HG02981 (cell line): ENCODE data around the gene IGSF3.
"Not testable (repeated sequence)": the region's sequence is repeated elsewhere in the genome, so short reads cannot be mapped to it uniquely, and the experiment has no call there.

Experiments used
- ATAC-seq: cut with Tn5 transposase; IDR thresholded peaks from one replicate; pipeline ENCODE4 v1.9.1; 2021; ENCODE audit warnings: mild to moderate bottlenecking, moderate library complexity; ENCODE audit not compliant: unreplicated experiment

IGSF3 gene

DNA sequence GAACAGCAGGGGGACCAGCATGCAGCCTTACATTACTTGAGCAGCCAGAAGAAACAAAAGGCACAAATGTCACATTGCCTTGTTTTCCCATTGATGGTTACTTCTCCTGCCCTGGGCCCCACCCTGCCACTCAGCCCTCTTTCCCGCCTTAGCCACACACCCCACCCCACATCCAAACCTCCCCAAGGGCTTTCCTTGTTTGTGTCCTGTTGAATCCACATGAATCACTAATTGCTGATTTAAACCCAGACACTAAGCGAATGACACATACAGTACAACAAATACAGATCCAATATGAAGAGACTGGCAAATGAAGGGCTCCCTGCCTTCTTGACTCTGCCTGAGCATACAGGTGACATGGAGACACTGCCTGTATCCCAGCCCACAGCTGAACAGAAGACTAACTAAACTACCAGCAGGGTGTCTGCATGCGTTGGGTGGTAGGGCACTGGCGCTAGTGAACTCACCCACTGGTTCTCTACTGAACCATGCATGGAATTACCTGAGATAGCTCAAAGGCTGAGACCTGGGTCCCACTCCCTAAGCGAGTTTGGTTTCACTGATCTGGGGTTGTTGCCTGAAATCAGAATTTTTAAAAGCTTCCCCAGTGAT lies 3.1 kb downstream of the IGSF3 start:
- ATAC-seq, result no peak

DNA sequence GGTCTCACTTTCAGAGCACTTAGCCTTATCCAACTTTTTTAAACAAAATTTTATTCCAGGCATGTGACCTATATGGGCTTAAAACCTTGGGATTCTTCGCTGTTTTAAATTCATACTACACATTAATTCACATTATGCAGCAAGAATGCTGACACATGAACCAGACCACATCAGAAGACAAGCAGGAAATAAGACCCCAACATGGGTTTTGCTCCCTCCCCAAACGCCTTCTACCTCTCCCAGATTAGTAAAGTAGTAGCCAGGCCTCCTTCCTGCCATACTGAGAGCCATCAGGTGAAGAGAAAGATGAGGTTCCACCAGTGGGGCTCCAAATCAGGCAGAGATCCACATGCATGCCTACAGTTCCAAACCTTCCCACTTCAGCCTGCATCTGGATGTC lies 3.7 kb downstream of the IGSF3 start:
- ATAC-seq, result no peak

DNA sequence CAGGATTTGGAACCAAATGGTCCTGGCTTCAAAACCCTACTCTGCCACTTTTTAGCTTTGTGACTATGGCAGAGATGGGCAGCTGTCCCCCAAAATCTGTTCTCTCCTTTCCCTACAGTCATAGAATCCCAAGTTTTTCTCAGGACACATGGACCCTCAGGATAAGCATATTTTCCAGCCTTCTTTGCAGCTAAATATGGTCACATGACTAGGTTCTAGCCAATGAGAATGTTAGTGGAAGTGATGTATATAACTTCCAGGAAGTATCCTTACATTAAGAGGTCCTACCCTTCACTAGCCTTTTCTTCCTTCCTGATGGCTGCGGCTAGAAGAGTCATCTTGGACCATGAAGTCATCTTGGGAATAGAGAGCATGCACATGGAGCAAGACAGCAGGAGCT lies 5.9 kb downstream of the IGSF3 start:
- no peak for ATAC-seq

DNA sequence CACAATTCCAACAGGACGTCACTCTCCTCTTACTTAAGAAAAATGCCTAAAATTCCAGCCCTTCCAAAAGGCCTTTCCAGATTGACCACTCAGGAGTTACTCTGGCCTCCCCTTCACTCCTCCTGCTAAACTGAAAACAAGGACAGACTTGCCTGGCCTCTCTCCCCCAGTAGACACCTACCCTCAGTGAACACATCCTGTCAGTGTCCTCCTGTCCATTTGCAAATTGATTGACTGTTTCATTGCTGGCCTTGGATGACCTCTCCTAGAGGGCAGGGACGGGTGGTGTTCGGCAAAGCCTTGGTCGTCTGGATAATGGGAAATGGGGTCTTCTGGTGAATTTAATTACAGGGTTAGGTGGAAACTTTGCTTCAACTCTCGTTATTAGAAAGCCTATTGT lies 8.9 kb downstream of the IGSF3 start:
- ATAC-seq, result not testable (repeated sequence)

DNA sequence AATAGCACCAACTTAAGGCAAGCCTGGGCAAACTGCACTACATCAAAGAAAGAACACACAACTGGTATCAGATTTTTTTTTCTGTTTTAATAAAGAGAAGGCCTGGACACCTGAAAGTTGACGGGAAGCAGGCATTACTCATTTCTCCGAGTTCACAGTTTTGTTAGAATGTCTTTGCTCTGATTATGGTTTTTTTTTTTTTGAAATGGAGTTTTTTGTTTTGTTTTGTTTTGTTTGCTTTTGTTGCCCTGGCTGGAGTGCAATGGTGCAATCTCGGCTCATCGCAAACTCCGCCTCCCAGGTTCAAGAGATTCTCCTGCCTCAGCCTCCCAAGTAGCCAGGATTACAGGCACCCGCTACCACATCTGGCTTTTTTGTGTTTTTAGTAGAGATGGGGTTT lies 9.7 kb downstream of the IGSF3 start:
- ATAC-seq, result not testable (repeated sequence)

DNA sequence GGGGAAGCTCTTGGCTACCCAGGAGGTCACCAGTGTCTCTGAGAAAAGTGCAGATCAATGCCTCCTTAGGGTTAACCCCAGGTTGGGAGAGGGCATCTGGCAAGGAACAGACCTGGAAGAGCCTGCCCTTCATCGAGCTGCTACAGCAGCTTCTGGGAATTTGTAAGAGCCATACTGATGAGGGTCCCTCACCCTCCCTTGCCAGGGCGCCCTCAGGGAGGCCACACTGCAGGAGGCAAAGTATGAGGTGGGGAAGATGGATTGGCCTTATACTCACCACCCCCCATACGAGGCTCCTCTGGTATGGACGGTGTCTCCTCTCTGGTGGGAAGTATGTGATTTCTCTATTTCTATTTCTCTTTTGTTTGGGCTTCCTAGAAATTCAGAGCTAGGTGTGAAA lies 13.2 kb downstream of the IGSF3 start:
- ATAC-seq, result no peak

DNA sequence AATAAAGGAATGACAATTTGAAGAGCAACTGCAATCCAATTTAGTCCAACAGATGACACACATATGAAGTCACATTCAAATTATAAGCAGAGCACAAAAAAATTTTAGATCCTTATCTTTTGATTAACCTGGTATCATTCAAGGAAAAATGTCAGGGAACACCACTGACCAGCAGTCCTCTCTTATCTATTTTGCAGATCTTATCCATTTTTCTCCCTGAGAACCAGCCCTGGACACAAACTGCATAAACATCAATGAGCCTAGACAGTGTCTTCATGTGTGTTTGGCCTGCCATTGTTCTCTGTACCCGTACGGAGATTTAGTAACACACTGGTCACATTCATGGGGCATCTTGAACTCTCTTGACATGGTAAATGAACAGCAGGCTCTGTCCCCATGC lies 14.9 kb downstream of the IGSF3 start:
- ATAC-seq, result not testable (repeated sequence)

DNA sequence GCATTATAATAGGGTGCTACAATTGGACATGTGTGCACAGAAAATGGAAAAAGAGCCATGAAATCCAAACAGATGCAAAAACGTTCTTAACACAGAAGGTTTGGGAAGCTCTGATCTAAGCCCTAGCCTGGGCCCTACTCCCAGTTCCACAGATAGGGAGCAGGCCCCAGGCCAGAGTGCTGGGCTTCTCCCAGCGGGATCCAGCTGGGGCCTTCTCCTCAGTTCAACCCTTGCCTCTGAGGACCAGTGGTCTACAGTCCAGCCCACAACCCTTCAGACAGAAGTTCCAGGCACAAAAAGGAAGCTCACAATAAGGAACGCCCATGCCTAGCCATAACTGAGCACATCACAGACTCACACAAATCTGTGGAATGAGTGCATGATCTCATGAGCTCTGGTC lies 16.8 kb downstream of the IGSF3 start:
- ATAC-seq, result not testable (repeated sequence)

DNA sequence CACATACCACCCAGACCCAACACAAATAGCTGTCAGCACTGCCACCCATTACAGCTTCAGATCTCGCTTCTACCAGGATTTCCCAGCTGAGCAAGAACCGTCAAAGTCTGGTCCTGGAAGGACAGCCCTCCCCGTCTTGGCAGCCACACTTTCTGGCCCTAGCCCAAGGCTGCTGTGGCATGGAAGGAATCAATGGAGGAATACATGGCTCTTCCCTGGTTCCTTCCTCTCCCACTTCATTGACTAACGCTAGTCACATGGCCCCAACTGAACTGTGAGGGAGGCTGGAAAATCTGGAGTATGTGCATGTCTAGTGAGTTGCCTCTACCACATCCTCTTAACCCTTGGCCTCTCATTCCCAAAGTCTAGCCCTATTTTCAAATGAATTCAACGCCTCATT lies 18.5 kb downstream of the IGSF3 start:
- ATAC-seq, result not testable (repeated sequence)

DNA sequence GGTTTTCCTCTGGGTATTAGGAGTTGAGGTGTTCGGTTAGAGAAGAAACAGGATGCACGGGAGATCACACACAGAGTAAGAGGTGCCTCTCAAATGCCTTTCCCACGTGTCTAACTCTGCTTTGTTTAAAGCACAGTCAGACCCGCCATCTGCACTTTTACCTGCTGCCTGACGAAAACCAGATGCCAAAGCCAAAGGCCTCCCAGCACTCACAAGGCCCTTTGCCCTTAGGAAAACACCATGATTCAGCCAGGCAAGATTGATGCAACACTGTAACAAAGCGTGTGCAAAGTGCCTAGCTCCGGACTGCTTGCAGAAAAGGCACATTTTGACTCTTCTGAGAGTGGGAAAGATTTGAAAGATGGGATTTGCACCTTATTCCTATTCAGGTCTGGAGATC lies 19.2 kb downstream of the IGSF3 start:
- ATAC-seq, result not testable (repeated sequence)

DNA sequence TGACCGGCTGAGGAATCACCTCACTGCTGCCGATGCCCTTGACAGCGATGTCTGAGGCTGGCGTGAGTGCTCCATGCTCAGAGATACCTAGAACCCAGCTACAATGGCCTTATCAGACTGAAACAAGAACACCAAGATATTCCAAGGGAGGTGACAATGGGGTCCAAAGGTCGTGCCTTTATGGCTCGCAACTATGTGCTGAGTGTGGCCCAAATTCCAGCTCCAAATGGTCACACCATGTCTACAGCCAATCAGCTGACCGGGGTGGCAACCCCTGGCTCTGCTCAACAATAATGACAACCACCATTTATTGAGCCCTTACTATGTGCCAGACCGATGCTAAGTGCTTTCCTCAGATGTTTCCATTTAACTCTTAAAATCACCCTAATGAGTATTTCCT lies 20.3 kb downstream of the IGSF3 start:
- ATAC-seq, result not testable (repeated sequence)

DNA sequence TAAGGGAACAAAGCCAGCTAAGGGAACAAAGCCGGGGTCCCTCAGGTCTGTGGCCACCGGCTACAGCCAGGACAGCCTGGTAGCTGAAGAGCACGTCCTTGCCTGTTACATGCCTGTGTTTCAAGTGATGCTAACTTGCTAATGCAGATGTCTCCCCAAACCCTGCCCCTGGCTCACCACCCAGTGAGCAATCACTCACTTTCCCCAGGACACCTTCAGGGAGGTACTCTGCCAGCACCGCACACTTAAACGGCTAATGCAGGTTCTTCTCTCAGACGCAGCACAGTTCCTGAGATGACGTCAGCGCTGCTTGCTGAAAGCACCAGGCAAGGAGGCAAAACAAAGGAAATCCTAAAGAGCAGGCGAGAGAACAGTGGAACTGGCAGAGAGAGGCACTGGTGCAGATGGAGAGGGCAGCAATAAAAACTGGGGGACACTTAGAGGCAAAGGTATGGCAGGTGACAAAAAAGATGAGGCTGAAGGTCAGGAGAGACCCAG lies 20.8 kb downstream of the IGSF3 start:
- ATAC-seq, result not testable (repeated sequence)

DNA sequence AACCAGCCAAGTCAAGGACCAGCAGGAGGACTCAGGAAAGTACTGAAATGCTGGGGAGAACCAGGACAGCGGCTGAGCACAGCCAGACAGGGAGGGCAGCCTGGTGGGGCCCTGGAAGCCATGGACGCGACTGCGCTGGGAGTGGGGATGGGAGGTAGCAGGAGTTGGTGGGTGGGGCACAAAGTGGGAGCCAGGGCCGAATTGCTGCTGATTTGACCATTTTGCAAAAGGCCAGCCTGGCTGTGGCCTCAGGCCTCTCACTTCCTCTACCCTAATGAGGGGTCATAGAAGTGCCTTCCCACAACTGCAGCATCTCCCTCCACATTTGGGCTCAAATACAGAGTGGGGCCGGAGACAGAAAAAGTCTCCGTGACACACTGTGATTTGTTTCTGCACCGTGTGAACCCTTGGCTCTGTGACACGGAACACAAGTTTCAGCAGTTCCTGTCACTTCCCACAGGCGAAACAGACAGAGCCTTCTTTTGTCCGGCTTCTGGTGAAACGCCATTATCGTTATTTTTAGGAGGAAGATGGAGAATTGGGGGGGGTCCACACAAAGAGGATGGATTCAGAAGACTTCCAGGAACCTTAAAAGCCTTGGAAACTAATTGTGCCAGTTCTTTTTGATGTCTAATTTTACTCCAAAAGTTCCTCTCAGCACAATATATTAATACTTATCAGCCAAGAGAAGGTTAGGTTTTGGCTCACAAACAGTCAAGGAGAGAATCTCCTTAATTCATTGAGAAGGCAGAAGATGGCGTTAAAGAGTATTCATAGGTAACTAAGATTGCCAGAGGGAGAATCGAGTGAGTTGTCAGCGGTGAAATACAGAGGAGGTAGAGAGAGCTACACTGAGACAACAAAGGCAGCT lies 21.5 kb downstream of the IGSF3 start:
- ATAC-seq, result not testable (repeated sequence)

DNA sequence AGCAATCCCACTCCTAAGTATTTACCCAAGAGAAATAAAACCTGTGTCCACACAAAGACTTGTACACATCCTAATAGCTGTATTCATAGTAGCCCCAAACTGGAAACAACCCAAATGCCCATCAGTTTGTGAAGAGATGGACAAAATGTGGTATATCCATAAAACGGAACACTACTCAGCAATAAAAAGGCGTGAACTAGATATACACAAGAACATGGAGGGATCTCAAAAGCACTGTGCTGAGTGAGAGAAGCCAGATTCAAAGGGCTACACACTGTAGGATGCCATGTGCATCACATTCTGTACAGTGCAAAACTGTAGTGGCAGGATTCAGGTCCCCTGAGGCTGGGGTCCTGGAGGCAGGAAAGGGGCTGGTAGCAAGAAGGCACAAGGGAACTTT lies 22.5 kb downstream of the IGSF3 start:
- not testable (repeated sequence) for ATAC-seq

DNA sequence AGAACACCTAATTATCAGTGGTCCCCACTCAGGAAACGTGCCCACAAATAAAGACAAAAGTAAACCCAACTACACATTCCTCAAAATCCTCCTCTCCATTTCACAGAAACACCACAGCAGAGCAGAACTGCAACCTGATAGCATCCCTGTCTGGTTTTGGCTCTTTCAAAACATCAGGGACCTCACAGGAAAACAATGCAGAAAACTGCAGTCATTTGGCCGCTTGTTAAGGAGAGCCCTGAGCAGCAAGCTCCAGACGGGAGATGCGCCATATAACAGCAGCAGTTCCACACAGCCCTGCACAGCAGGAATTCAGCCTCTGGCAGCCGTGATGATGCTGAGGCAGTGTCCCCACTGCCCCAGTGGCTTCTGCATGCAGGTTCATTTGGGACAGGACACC lies 23.4 kb downstream of the IGSF3 start:
- ATAC-seq, result not testable (repeated sequence)

DNA sequence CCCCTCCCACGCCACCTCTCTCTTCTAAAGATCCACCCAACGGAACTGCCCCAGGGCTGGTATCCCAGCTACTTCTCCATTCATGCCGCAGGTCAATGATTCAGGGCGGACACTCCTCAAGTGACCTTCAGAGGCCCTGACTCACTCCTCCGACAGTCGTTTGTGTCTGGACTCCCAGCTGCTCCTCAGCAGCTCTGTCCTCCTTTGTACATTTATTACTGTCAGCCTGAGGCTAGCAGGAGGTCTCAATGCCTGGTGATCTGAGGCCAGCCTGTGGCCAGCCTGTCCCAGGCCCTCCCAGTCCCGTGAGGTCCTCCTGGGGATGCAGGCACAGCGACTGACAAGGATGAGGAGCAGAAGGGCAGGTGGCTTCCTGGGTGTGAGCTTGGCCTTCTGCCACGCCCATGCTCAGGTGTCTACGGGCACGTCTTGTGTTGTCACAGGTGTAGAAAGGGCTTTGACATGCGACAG lies 24.2 kb downstream of the IGSF3 start:
- not testable (repeated sequence) for ATAC-seq

DNA sequence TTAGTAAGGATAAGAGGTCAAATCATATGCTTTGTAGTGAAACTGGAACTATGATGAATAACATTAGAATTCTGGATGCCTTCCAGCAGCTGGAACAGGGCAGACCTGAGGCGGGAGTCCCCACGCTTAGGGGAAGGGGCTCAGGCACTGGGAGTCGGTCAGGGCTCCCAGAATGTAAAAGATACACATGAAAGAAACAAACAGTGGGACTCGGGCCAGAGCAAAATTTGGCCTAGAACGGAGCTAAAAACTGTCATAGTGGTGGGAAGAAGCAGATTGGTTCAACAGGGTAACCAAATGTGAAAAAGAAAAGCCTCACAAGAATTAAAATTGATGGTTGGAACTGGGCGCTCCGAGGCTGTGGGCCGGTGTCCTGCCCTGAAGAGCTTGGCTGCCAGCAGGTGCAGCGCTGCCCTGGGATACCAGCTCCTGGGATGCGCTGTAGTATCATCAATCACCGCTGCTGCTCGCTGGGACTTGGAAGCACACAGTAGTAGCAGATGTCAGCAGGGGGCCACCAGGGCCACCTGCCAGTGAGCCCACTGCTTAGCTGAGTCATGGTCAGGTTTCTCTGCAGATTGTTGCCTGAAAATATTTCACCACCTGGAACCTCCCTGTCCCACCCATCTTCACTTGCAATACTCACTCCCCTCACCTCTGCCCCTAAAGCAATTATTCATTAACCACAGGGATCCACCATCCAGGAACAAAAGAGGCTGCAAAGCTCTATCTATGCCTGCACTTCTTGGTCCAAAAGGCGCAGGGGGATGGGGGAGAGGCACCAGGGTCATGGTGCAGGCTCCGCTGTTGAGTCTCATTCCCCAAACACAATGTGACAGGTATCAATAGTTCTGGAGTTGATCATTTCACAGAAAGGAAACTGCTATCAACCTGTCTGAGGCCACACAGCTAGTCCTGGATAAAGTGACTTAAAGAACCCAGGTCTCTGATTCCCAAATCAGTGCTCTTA lies 24.9 kb downstream of the IGSF3 start:
- ATAC-seq, result not testable (repeated sequence)

DNA sequence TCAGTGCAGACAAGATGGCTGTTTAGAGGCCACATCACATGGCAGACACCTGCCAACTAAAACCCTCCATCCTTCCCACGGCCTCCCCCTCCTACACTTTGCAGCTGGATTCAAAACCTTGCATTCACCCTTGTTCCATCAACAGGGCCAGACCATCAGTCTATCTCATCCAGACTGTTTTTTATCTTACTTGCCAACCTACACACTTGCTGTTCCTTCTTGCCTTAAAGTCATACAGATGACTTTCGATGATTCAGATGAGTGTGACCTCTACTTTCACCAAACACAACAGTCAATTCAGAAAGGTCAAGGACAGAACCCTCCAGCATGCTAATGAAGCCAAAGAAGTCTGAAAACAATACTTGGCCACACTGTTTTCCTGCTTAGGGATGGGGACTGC lies 29.9 kb downstream of the IGSF3 start:
- not testable (repeated sequence) for ATAC-seq

DNA sequence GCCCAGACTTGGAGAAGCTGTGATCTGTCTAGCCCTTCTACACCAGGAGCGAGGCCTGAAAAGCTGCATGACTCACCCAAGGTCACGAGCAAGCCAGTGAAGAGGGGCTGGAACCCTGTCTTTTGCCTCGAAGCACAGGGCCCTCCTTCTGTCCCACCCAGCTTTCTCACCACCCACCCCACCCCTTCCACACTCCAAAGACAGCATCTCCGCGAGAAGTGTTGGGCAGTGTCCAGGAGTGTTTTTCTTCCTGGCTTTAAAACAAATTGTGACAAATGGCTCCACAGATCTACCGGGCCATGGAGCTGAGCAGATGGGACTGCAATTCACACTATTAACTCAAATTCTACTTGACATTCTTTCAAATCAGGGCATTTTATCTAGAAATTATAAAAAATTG lies 30.9 kb downstream of the IGSF3 start:
- ATAC-seq, result not testable (repeated sequence)

DNA sequence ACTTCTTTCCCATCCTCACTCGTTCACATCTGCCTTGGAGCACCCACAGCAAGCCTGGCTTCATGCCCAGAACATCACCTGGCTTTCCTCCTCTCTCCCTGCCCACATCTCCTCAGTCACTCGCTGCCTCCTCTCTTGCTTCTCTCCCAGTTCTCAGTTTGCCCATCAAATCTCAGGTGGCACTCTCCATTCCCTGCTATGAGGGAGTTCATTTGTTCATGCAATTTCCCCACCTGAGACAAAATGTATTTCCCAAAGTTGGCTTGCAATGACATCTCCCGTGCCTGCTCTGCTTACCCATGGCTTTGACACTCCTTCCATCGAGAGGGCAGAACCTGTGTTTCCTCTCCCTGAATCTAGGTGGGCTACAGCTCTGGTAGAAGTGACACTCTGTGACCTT lies 33.1 kb downstream of the IGSF3 start:
- ATAC-seq, result not testable (repeated sequence)
